GM19239 (cell line): ENCODE measurements around the gene AHRR.

Experiments used
- DNase-seq: peaks from one replicate; pipeline ENCODE4 v3.0.0; 2011; ENCODE audit warnings: low spot score; ENCODE audit not compliant: insufficient read length
- FAIRE-seq: peaks from 2 replicates; lab custom pipeline; 2011; peaks lifted over from hg19 to GRCh38; lab: Jason Lieb, UNC

The AHRR gene

DNA sequence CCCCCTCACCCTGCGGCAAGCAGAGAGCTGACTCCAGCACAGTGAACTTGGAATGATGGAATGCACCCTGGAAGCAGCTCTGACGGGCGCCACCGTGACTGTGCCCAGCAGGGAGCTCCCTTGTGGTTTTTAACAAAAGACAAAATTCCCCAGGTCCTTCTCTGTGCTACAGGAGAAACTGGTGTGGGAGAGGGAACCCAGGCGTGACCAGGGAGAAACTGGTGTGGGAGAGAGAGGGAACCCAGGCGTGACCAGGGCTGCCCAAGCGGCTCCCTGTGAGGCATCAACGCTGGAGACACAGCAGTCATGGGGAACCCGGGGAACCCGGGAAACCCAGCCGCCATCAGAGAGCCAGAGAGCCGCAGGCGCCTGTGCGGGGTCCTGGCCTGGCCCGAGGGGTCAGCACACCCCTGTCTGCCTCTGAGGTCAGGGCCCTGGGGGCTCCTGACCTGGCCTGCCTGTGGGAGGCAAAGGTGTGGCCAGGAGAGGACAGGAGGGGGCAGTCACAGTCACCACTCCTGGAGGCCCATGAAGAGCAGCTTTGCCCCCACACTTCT lies 3.1 kb upstream of the AHRR start:
- DNase-seq (no peak), FAIRE-seq (peak; percentile 14)

GRCh38 chr5:318931-319601 lies 2.4 kb upstream of the AHRR start:
- FAIRE-seq: no peak
- DNase-seq: no peak

GRCh38 chr5:320524-321229 lies 837 bp upstream of the AHRR start:
- FAIRE-seq (no peak), DNase-seq (no peak)

DNA sequence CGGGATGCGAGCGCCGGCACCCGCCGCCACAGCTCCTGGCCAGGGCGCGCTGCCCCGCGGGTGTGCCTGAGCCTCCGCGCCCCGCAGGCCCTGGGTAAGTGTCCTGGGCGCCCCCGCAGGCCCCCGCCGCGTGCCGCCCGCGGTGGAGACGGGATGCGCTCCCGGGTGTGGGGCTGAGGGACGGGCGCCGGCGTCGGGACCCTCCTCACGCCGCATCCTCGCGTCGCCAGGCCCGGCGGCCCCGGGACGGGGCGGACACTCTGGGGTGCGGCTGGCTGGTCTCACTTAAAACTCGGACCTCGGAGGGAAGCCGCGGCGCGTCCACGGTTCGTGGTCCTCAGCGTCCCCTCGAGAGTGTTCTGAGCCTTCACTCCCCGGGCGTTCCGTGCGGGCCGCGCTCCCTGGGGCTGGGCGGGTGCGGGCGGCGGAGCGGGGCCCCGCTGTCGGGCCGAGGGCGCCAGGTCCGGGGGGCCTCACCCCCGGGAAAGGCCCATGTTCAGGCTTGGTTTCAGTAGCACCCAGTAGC lies 275 bp downstream of the AHRR start:
- FAIRE-seq: no peak

DNA sequence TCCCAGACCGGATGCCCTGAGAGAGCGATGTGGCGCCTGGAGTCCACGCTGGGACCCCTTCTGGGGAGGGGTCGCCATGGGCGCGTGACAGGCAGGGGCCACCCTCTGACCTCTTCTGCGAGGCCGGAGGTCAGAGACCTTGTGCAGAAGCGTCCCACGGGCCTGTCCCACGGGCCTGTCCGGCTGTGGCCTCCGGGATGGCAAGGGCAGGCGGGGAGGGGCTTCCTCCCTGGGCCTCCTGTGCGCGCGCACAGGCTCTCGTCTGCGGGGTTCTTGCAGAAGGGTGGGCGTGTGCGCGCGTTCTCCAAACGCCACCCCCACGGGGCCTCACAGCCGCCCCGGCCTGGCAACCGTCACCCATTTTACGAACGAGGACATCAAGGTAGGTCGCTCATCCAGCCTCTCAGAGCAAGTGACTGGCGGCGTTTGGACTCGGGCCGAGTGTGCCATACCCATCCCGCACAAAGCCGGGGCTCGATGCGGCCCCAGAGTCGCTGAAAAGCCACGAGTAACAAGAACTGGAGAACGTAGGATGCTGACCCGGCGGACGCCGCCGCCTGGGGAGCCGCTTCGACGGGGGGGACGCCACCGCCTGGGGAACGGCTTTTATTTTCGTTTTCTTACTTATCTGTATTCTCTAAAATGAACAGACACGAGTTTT lies 897 bp downstream of the AHRR start:
- FAIRE-seq (no peak), DNase-seq (no peak)

More for the DNA sequence above, 275 bp downstream of the AHRR start:
- DNase-seq: no peak

DNA sequence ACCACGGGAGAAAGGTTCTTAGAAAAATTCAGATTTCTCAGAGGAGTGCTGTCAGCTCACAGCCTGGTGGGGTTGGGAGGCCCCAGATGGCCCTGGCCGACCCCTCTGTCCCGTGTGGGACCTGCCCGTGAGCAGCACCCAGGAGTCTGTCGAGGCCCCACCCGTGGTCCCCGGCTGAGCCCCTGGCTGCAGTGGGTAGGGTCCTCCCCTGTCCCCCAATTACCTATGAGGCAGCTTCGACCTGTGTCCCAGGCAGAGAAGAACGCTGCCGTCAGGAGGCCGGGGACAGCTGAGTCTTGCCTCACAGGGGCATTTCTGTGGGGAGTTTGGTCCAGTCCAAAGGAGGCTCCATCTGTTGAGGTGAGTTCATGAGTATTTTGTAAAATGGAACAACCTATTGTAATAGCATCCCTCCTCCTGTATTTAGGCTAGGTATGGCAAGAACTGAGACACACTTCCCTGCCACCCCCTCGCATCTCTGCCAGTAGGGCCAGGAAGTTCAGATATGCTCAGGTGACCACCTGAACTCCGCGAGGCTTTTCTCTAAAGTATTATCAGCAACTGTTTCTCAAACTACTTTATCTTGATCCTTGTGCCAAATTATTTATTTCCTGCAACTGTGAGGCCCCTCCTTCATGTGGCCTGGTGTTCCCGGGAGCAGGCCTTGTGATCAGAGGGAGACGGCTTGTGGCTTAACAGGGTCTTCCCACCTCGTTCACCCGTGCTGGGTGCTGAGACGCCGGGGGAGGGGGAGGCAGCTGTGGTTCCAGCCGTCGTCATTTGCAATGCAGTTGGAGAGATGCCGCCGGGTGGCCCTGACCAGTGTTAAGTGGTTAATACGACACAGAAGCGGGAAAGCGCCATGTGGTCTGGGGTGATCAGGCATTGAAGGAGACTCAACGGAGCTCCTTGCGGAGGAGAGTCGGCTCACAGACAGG lies 1.7 kb downstream of the AHRR start:
- peak; percentile 28 for FAIRE-seq
- no peak for DNase-seq

DNA sequence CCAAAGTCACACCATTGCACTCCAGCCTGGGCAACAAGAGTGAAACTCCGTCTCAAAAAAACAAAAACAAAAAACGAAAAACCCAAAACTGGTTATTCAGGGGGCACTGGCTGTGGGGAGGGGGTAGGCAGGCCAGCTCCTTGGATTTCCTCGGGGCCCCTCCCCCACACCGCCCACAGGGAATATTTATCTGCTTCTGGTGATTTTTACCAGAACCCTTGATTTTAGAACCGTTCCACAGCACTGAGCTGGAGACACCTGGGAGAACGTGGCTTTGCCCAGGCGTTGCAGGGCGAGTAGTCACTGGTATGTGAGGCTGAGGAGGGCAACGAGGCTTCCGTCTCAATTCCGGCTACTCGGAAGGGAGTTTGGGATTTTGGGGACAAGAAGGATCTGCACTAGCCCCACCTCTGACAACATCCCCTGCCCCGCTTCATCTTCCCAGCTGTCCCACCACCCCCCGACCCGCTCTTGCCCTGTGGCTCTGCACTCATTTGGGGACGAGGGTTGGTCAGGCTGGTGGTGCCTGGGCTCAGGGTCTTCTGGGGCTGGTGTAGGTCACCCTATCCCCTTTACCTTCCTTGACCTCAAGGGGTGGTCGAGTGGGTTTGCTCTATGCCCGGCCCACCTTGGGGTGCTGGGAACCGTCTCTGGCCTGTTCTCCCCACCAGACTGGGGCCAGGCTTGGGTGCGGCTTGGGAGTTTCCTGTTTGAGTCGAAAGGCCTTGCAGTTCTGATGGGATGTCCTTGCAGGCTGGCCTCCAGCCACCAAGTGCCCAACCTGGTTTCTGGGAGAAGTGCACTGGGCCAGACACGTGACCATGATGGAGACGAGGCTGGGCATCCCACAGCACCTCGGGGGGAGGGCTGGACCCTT lies 3.5 kb downstream of the AHRR start:
- FAIRE-seq (no peak), DNase-seq (no peak)

GRCh38 chr5:326109-326508 lies 4.6 kb downstream of the AHRR start:
- FAIRE-seq (no peak), DNase-seq (no peak)

DNA sequence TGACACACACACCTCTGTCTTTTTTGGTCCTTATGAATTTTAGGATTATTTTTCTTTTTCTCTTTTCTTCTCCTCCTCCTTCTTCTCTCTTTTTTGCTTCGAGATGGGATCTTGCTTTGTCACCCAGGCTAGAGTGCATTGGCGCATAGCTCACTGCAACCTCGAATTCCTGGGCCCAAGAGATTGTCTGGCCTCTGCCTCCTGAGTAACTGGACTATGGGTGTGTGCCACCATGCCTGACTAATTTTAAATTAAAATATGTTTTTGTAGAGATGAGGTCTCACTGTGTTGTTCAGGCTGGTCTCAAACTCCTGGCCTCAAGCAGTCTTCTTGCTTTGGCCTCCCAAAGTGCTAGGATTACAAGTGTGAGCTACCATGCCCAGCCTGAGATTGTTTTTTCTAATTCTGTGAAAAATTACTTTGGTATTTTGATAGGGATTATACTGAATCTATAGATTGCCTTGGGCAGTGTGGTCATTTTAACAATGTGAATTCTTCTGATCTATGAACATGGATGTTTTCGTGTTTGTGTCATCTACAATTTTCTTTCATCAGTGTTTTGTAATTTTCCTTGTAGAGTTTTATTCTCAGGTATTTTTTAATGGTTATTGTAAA lies 7.7 kb downstream of the AHRR start:
- DNase-seq (no peak), FAIRE-seq (no peak)

DNA sequence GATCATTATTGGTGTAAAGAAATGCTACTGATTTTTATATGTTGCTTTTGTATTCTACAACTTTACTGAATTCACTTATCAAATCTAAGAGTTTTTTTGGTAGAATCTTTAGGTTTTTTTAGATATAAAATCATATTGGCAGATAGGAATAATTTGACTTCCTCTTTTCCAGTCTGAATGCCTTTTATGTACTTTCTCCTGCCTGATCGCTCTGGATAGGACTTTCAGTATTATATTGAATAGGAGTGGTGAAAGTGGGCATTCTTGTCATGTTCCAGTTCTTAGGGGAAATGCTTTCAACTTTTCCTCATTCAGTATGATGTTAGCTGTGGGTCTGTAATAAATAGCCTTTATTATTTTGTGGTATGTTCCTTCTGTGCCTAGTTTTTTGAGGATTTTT lies 8.3 kb downstream of the AHRR start:
- FAIRE-seq: no peak
- no peak for DNase-seq

- DNase-seq (no peak), FAIRE-seq (no peak)
Observed at GRCh38 chr5:332843-333242, 11.3 kb downstream of the AHRR start.

DNA sequence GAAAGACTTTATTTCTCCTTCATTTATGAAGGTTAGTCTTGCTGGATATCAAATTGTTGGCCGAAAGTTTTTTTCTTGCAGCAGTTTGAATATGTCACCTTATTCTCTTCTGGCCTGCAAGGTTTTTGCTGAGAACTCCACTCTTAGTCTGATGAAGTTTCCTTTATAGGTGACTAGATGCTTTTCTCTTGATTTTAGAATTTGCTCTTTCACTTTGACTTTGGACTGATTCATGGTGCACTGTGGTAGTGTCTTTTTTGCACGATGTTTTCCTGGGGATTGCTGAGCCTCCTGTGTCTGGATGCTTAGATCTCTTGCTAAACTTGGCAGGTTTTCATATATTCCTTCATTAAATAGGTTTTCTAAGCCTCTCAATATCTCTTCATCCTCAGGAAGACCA lies 12.4 kb downstream of the AHRR start:
- peak; percentile 73 for FAIRE-seq
- DNase-seq: no peak

- FAIRE-seq (peak; percentile 79), DNase-seq (no peak)
Observed at GRCh38 chr5:334903-335739, 13.6 kb downstream of the AHRR start.

GRCh38 chr5:335740-336038 lies 14.2 kb downstream of the AHRR start:
- FAIRE-seq (no peak), DNase-seq (no peak)

GRCh38 chr5:337563-338130 lies 16.1 kb downstream of the AHRR start:
- no peak for FAIRE-seq

DNA sequence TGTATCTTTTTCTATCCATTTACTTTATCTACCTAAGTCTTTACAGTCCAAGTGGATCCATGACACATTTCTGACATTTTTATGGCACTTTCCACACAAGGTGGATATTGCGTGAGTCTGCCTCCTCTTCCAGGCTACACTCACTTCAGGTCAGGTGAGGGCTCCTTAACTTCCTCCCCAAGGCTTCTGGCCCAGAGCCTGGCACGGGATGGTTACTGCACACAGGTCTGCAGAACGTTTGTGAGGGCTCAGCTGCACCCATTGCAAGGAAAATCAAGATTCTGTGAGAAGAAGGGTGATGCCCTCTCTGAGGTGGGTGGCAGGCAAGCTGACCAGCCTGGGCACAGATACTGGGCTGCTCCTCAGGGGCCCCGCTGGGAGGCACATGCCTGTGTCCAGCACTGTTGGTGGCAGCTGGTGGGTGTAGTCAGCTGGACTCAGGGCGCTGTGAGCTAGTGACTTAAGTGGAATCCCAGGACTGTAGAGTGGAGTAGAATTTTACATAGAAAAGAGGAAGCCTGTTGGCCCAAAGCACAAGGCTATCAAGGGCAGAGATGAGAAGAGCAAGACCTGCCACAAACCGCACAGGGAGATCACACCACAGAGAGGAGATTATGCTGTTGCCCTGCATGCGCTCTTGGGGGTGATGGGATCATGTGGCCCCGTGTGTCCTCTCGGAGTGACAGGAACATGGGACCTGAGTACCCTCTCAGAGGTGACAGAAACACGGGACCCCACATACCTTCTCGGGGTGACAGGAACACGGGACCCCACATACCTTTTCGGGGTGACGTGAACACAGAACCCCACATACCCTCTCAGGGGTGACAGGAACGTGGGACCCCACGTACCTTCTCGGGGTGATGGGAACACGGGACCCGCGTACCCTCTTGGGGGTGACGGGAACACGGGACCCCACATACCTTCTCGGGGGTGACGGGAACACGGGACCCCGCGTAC lies 21.3 kb downstream of the AHRR start:
- FAIRE-seq (no peak), DNase-seq (no peak)

More at GRCh38 chr5:337563-338130, 16.1 kb downstream of the AHRR start:
- no peak for DNase-seq
